GM21723 (cell line): Measurements from ENCODE around the gene PCK1.

ENCODE experiments used
- ATAC-seq: cut with Tn5 transposase; IDR thresholded peaks from one replicate; pipeline ENCODE4 v1.9.1; 2021; ENCODE audit warnings: mild to moderate bottlenecking, moderate library complexity; ENCODE audit not compliant: unreplicated experiment

PCK1 gene

DNA sequence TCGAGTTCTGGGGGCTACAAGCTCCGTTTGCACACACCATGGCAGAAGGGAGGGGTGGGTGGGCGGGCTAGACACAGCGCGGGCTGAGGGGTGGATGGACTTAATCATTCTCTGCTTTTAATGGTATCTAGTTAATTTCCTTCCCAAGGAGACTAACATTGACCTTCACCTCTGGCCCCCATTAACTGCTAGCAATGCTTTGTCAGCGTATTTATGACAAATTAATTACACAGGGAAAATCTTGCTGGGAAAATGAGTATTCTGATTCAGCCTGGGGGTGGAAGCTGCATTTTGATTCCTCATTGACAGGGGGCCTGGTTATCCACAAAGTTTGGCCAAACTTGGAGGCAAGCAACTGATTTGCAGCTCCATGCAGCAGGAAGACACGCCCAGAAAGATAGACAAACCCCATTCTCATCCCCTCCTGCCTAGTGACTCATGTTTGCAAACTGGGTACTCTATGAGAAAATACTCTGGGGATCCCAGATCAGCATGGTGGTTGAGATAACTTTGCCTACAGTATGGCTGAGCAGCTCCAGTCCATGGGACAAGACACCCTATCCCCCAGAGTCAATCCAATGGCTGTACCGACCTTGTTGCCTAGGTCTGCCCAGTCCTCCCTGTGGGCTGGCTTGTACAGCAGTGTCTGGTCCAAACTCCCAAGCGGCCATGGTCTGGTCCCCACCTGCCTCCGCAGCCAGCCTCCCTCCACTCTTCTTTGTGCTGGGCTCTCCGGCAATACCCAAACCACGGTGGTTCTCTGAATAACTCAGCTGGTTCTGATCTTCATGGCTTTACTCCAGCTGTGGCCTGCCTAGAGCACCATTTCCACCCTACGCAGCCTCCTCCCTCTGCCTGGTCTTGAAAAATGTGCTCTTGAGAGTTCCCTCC lies 39.7 kb downstream of the PCK1 start:
- no peak for ATAC-seq

DNA sequence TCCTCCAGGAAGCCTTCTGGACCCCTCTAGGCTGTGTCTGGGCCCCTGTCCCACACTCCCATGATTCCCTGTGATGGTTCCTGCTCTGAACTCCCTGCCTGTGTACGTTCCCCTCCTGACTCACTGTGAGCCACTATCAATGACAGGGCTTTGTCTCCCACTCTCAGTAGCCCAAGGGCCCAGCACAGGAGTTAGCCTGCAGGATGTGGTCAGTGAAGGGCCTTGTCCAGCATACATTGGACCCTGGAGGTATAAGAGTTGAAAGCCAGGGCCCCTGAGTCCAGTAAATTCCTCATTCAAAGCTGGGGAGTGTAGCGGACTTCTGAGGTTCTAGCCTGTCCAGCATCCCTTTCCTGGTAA lies 40.3 kb downstream of the PCK1 start:
- no peak for ATAC-seq

DNA sequence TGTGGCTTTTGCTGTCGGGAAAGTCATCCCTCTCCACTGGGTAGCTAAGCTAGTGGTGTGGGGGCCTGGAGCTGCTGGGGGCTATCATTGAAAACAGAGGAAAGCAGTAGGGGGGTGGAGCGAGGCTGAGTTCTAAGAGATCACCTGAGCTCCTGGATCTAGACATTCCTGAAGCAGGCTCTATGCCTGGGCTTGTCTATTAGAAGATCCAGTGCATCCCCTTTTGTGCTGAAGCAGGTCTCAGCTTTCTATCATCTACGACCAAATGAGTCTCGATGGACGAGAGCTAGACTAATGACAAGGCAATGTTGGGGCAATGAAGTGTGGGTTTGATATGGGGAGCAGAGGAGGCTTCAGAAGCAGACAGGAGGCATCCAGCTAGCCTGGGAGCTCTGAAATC lies 40.8 kb downstream of the PCK1 start:
- no peak for ATAC-seq

DNA sequence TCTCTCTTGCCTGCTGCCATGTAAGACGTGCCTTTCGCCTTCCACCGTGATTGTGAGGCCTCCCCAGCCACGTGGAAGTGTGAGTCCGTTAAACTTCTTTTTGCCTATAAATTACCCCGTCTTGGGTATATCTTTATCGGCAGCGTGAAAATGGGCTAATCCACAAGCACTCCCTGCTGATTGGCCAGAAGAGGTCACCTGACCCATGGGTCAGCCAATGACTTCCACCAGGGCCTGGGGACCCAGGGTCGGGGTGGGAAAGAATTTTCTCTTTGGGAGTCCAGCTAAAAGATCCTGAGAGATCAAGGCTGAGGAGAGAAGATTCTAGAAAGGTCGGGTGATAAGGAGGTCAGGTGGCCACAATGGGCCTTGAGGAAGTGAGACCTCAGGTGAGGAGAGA lies 42.2 kb downstream of the PCK1 start:
- no peak for ATAC-seq

DNA sequence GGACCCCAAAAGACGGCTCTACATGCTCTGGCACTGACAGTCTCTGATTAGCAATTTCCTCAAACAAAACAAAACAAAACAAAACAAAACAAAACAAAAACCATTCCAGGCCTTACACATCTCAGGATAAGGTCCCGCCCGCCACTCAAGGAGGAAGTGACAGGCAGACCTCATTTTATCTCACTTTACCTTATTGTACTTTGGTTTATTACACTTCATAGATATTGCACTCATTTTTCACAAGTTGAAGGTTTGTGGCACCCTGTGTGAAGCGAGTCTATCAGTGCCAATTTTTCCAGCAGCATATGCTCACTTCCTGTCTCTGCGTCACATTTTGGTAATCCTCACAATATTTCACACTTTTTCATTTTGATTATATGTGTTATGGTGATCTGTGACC lies 44.1 kb downstream of the PCK1 start:
- ATAC-seq, result no peak

DNA sequence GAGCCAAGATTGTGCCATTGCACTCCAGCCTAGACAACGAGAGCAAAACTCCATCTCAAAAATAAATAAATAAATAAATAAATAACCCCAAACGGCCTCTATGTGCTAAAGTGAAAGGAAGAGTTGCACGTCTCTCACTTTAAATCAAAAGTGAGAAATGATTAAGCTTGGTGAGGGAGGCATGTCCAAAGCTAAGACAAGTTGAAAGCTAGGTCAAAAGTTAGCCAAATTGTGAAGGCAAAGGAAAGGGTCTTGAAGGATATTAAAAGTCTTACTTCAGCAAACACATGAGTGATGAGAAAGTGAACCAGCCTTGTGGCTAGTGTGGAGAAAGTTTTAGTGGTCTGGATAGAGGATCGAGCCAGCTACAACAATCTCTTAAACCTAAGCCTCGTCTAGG lies 45.0 kb downstream of the PCK1 start:
- ATAC-seq, result no peak

DNA sequence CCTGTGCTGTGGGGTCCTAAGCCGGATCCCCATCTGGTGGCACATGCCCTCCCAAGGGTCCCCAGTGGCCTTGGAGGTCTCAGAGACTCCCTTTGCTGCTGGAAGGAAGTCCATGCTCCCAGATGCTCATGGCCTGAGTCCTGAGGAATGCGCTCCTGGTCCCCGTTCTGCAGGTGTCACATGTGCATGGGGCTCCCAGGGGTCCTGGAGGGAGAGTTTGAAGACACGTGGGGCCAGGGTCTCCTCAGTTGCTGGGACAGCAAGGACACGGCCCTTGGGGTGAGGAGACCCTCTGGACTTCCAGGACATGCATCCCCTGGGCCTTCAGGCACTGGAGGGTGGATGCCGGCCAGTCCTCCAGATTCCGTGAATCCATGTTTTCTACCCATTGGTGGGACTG lies 47.6 kb downstream of the PCK1 start:
- no peak for ATAC-seq

DNA sequence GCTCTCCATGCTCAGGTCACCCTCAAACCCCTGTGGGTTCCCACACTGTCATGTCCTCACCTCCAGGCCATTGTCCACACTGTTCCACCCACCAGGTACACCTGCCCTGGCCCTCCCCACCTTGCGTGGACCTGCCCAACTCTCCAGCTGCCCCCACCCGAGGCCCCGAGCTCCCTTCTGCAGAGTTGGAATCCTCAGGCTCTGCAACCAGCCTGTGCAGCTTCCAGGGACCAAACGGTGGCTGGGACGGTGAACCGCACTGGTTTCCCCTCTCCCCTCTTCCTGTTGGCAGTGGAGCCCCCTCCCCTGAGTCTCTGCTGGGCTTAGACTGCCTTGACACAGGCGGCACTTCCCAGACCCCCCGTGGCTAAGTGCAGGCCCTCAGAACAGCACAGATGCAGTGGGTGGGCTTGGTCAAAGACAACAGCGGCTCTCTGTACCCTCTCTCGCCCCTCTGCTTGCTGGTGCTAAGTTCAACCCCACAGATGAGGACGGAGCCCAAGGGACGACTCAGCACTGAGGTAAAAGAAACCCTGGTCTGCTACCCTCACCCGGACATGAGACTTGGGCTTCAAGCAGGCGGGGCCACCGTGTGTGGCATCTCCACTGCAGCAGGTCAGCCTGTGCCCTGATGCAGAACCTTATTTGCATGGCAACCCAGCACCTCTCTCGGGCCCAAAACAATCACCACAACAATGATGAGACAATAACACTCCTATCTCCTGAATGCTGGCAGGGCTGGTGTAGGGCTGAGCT lies 48.4 kb downstream of the PCK1 start:
- no peak for ATAC-seq

DNA sequence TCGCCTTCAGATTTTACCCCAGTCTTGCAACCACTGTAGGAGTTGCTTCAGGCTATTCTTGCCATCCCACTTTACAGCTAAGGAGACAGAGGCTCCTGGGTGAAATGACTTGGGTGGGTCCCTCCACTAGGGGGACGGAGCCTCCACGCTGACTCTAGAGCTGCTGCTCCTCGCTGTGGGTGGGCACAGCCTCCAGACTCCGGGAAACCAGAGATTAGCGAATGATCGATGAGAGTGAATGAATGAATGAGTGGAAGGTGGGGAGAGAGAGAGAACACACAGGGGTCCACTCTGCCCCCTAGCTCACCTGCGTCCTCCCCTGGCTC lies 48.9 kb downstream of the PCK1 start:
- no peak for ATAC-seq

DNA sequence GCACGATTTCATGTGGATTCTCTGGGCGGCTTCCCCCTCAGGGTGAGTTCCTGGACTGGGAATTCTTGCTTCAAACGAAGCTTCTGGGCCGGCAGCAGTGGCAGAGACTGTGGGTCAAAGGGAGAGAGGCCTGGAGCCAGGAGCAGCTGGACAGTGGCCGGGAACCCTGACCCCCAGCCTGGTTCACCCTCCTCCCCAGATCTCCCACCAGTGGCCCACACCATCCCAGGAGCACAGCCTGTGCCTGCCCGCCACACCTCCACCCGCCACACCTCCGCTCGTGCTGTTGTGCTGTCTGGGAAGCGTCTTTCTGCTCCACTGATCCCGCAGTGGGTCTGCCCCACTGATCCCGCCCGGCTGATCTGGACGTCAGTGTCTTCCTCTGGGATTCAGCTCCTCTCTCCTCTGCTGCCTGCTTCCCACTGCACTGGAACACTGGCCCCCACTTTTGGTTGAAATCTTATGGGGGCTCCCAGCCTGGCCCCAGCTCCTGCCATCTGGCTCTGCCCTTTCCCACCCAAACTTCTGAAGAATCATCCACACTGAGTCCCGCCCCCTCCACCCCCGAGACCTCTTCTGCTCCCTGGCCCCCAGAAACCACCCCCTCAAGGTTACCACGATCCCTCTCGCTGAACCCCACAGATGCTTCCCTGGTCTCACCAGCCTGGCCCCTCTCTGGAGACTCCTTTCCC lies 49.5 kb downstream of the PCK1 start:
- ATAC-seq, result no peak

DNA sequence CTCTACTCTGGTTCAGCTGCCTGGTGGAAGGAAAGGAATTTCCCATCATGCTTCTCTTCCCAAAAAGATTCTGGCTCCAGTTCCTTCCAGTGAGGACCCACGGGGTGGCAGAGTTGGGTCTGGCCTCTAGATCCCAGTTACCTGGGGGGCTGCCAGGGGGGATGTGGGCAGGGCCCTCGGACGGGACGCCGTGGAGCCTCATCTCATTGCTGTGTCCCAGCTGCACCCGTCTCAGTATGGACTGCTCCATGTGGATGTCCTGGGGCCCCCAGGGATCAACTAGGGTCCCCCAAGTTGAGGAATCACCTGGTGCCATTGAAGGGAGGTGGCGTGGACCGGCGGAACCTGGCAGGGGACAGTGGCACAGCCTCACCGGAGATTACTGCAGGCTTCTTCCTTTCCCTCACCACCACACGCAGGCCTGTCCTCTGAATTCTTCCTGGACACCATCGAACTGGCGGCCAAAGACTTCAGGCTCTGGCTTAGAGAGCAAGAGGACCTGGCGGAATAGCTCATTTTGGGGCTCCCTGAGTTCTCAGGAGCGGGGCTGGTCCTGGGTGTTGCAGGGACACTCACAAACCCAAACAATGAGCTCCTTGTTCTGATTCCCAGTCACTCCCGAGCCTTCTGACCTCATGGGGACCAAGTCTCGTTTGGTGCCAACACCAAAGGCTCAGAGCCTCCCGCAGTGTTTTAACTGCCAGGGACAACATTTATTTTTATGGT lies 50.8 kb downstream of the PCK1 start:
- ATAC-seq, result no peak

DNA sequence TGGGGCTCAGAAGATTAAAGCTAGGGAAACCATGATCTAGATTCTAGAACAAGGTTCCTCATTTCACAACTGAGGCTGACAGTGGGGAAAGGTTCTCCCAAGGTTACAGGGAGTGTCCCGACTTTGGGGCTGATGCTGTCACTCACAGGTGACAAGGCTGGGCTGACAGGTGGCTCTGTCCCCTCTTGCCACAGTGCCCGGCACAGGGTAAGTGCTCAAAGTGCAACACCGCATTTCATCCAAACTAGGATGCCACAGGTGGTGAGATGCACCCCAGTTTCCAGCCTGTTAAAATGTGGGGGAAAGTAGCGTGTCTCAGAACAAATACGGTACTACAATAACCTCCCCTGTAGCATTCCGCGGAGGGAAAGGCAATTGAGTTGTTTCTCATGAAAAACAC lies 51.5 kb downstream of the PCK1 start:
- no peak for ATAC-seq

DNA sequence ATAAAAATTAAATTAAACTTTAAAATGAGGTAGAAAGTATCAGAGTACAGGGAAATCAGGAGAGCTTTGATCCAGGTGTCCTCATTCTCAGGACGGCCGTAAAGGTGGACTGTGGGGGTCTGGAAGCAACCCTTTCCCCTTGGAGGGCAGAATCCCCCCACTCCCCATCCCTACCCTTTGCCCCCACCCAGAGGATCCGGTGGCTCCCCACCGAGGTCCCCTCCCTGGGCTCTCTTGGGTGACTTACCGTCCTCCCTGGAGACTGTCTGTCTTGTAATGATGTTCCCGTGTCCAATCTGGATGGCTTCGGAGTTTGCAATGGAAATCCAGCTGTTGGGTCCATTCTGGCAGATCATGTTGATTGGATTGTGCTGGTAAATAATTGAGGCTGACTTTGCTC lies 52.0 kb downstream of the PCK1 start:
- ATAC-seq, result no peak

DNA sequence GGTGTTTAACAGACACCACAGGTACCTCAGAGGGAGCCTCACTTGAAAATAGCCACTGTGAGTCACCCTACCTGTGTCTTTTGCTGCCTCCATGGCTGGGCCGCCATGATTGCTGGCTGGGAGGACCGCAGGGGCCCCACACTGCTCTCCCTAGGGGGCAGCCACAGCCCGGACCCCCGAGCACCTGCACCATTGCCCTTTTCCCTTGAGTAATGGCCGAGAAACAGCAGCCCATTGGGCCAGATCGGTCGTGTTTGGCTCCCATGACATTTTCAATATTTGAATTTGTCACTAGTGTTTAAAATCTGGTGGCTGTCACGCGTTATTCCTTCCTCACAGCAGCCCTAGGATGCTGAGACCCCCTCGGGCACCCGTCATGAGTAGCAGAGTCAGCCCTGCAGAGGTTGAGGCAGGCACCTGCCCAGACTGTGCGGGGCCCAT lies 52.6 kb downstream of the PCK1 start:
- ATAC-seq, result no peak

DNA sequence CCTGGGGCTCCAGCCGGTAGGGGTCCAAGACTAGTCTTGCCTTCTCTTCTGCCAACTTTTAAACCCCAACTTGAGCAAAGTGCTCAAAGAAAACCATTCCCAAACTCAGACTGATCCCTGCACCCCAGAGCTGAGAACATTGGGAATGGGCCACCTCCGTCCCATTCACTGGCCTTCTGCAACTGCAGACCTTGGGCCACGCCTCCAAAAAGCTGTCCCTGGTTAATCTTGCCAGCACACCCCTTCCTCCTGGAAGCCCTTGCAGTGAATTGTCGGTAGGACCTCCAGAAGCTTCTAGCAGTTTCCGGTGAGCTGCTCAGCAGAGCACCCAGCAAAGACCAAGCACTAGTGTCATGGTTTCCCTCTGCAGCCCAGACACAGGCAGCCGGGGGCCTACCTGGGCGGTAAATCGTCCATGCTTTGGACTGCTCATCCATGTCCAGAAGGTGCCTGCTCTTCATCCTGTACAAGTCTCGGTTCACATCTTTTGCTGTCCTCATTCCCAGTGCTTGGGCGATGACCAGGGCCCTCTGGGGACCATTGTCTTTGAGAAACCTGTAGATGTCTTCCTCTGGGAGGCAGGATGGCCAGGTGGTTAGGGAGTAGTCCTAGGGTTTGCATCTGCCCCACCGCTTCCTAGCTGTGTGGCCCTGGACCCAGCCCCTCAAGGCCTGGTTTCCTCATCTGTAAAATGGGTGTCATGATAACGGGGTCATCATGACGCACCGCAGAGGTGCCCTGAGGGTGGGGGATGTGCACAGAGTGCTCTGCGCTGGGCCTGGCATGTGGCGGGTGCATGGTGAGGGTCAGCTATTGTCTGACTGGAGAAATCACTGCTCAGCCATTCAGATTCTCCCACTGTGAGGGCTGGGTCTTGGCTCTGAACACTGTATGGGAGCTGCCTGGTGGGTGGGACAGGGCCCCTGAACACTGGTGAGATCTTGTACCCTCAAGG lies 53.9 kb downstream of the PCK1 start:
- no peak for ATAC-seq

DNA sequence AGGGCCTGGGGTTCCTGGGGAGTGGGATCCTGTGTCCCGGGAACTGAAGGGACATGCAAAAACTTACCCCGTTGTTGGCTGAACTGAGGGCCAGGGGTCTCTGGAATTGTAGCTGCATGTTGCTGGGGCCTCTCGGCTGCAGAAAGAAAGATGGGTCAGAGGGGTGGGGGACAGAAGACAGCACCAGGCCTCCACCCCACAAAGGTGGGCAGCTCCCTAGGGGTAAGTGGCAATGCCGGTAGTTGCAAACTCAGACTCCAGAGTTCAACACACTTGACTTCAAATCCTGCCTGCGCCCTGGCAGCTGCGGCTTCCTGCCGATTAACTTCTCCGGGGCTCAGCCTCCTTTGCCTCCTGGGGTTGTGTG lies 54.5 kb downstream of the PCK1 start:
- ATAC-seq, result no peak

DNA sequence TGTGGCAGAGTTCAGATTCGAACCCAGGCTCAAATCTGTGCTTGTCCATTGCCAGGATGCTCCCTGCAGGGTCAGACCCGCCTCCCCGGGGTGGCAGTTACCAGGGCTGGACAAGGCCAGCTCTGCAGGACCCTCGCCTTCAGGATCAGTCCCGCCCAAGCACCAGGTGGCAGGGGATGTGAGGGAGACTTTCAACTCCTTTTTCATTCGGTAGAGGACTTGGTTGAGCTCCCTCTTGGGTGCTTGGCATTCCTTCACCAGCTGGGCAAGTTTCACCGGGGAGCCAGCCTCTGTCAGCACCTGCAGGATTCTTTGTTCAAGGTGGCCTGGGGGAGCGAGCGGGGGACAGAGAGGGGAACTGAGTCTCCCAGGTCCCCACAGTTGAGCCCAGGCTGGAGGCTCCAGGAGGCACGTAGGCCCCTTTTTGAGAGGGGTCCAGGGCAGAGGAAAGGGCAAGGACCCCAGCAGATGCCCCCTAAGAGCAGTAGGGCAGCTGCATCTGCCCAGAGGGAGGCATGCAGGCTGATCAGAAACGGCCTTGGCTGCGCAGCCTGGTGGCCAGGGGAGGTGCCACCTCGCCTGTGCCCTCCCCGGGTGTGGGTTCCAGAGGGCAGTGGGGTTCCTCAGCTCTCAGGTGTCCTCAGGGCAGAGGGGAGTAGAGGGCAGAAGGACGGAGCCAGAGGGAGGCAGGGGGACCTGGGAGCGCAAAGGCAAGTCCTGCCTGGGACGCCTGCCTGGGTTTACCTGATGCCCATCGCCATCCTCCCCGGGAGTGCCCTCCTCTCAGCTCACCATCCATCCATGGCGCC lies 55.4 kb downstream of the PCK1 start:
- ATAC-seq, result no peak

DNA sequence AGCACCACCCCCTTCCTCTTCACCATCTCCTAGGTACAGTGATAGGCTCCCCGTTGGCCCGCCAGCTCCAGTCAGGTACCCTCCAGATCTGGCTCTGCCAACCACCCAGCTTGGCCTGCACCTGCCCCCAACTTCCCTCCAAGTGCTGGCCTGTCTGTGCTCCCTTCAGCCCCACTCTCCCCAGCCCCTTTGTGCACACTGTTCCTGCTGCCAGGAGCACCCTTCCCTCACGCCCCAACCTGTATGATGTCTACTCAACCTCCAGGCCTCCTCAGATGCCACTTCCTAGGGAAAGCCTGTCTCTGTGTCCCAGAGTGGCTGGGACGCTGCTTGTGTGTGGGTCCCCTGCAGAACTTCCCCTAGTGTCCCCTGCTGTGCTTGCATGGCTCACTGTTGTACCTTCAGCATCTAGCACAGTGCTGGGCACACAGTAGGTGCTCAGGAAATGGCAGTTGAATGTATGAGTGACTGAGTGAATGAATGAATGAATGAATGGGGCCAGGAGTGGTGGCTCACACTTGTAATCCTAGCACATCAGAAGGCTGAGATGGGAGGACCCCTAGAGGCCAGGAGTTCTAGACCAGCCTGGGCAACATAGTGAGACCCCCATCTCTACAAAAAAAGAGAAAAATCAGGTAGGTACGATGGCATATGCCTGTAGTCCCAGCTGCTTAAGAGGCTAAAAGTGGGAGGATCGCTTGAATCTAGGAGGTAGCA lies 56.3 kb downstream of the PCK1 start:
- no peak for ATAC-seq
